IPS-NIHi11 (cell line): ENCODE data around the gene GLI1.

Experiments used
- DNase-seq: peaks from one replicate; pipeline ENCODE4 v3.0.0; 2012; ENCODE audit warnings: mixed read lengths, low spot score

Gene GLI1

GRCh38 chr12:57461276-57461916 is 1.8 kb downstream of the GLI1 start:
- DNase-seq = peak; percentile 81

DNA sequence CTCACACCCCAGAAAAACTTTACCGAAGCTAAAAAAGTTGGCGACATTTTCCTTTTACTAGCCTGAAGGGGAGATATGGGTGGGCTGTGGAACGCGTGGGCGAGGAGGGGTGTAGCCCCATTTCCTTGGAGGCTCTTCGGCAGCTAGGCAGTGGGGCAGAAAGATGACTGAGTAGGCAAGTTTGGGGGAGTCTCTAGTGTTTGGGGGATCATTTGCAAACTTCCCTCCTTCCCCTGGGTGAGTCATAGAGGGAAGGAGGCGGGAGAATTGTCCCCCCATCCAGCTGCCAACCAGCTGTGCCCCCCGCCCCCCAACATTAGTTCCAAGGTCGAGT is 2.3 kb downstream of the GLI1 start:
- no peak for DNase-seq

DNA sequence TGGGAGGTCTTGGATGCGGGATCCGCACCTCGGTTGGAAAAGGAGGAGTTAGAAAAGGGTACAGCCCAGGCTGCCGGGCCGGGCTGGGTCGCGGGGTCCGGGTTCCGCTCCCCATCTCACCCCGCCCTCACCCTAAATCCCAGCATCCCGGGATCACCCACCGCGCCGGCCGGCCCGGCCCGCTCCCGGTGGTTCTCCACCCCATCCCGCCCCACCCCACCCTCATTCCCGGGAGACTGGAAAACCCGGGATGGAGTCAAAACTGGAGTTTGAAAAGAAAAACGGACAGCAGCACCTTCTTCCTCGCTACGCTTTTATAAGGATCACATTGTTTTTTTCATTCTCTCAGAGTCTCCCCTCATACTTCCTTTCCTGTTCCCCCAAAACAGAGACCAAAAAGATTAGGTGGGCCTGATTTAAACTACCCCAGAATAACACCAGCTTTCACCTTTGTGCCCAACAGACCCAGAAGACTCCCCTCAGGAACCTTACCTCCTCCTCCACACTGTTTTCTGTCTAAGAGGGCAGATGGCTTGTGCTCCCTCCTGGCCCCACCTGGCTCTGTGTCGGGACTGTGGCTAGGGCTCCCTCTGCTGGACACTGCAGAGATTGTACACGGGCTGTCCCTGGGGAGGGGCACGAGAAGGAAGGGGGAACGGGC is 2.8 kb downstream of the GLI1 start:
- peak; percentile 95 for DNase-seq

- DNase-seq = no peak
Observed at GRCh38 chr12:57462912-57463253, 3.3 kb downstream of the GLI1 start.

DNA sequence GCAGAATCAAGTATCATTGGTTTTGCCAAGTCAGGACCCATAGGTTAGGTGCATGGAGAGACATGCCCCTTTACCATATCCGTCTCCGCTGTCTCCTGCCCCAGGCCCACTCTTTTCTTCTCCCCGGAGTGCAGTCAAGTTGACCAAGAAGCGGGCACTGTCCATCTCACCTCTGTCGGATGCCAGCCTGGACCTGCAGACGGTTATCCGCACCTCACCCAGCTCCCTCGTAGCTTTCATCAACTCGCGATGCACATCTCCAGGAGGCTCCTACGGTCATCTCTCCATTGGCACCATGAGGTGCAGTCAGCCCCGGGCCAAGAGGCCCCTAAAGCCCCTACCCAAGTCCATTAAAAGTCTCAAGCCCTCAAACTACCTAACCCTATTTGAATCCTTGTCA is 5.0 kb downstream of the GLI1 start:
- DNase-seq = no peak

GRCh38 chr12:57465030-57465746 is 5.6 kb downstream of the GLI1 start:
- no peak for DNase-seq

GRCh38 chr12:57465747-57466505 is 6.3 kb downstream of the GLI1 start:
- no peak for DNase-seq

DNA sequence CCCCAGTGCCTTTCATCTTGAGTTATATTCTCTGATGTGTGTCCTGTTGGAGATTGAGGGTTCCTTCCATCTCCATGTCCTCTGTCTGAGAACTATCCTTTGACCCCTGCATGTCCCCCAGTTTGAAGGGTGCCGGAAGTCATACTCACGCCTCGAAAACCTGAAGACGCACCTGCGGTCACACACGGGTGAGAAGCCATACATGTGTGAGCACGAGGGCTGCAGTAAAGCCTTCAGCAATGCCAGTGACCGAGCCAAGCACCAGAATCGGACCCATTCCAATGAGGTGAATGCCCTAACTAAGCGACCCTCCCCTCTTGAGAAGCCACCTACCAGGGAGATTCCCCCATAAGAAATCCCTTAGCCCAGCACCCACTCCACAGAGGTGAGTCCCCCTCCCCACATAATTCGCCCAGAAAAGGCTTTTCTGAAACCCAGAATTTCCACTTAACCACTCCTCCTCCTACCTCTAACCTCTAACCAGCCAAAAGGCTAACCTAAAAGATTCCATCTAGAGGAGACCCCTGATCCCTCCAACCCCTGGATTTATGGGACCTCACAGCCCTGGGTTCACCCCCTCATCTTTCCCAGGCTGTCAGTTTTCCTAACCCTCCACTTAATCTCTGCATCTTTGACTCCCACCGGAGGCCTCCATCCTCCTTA is 7.8 kb downstream of the GLI1 start:
- no peak for DNase-seq

- no peak for DNase-seq
Observed at GRCh38 chr12:57467915-57468314, 8.3 kb downstream of the GLI1 start.

- DNase-seq = no peak
Observed at GRCh38 chr12:57469296-57470164, 9.9 kb downstream of the GLI1 start.

GRCh38 chr12:57470286-57470969 is 10.8 kb downstream of the GLI1 start:
- DNase-seq = no peak

DNA sequence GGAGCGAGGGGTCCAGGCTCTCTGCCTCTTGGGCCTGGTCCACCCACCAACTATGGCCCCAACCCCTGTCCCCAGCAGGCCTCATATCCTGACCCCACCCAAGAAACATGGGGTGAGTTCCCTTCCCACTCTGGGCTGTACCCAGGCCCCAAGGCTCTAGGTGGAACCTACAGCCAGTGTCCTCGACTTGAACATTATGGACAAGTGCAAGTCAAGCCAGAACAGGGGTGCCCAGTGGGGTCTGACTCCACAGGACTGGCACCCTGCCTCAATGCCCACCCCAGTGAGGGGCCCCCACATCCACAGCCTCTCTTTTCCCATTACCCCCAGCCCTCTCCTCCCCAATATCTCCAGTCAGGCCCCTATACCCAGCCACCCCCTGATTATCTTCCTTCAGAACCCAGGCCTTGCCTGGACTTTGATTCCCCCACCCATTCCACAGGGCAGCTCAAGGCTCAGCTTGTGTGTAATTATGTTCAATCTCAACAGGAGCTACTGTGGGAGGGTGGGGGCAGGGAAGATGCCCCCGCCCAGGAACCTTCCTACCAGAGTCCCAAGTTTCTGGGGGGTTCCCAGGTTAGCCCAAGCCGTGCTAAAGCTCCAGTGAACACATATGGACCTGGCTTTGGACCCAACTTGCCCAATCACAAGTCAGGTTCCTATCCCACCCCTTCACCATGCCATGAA is 11.5 kb downstream of the GLI1 start:
- DNase-seq = no peak

DNA sequence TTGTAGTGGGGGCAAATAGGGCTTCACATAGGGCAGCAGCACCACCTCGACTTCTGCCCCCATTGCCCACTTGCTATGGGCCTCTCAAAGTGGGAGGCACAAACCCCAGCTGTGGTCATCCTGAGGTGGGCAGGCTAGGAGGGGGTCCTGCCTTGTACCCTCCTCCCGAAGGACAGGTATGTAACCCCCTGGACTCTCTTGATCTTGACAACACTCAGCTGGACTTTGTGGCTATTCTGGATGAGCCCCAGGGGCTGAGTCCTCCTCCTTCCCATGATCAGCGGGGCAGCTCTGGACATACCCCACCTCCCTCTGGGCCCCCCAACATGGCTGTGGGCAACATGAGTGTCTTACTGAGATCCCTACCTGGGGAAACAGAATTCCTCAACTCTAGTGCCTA is 12.1 kb downstream of the GLI1 start:
- DNase-seq = no peak

GRCh38 chr12:57472391-57472790 is 12.8 kb downstream of the GLI1 start:
- no peak for DNase-seq

DNA sequence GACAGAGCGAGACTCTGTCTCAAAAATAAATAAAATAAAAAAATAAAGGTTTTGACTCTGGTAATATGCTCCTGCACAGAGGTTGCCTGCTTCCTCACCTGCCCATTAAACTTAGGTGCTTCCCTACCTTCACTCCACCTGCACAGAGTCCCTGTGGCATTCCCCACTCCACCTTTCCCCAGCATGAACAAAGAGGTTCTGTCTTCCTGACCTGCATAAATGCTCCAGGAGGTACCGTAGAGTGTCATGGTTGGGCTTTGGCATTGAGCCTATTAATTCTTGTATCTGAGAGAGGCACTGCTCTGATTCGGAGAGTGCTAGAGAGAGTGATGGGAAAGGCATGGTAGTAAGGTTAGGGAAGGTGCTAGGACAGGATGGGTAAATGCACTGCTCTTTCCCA is 13.8 kb downstream of the GLI1 start:
- DNase-seq = no peak

GRCh38 chr12:57473886-57474285 is 14.3 kb downstream of the GLI1 start:
- DNase-seq = no peak

DNA sequence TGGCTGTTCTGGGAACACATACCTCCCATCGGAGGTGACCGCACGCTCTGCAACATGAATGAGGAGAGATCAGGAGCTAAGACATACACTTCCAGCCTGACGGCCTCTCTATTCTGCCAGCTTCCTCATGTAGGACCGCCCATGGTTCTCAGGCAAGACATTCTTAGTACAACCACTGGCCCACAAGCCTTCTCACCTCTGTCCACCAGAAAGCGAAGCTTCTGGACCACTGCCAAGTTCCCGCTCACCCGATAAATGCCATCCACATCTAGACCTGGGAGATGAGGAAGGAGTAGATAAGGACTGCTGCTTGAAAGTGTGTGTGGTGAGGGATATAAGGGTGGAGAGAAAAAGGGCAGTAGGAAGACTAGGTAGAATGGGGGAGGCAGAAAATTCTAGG is 14.8 kb downstream of the GLI1 start:
- no peak for DNase-seq

- no peak for DNase-seq
Observed at GRCh38 chr12:57474862-57475261, 15.3 kb downstream of the GLI1 start.

DNA sequence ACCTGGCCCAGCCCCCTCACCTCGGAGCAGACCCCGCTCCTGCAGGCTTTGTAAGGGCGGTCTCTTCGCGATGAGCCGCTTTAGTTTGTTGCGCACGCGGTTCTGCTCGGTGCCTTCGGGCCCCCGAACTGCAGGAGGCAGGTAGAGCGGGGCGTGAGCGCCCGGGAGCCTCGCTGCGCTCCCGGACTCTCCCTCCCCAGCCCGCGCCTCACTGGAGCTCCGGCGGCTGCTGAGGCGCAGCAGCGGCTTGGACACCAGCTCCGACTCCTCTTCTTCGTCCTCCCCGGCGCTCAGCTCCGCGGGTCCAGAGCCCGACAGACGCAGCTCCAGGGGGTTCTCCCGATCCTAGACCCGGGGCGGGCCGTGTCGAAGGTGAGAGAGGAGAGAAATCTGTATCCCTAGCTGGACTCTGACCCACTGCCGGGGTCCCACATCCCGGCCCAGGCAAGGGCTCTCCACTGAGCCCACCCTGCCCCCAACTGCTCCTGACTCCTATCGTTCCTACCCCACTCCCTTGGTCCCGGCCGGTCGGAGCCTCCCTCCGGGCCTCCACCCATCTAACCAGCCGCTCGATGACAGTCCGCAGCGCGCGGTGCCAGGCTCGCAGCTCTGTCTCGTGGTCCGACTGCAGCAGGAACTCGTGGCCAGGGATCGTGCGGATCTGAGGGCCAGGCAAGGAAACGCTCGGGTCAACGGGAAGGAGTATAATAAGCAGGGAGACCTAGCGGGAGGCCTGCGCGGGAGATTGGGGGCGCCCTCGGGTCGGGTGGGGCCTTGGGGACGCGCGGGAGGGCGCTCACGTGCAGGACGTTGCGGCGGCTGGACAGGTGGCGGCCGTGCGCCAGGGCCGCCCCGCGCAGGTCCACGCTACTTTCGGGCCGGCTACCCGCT is 15.9 kb downstream of the GLI1 start:
- DNase-seq = peak; percentile 72
